Measurements from ENCODE around the gene PLEKHM1. TPM values are rescaled to one million over a fixed set of nuclear protein-coding genes. Genes with fewer than 3 reads are reported as not detected.

Gene PLEKHM1
- total and polyA plus RNA-seq, 4 donors: 6.2 to 15.8 (median 8.5) TPM

DNA sequence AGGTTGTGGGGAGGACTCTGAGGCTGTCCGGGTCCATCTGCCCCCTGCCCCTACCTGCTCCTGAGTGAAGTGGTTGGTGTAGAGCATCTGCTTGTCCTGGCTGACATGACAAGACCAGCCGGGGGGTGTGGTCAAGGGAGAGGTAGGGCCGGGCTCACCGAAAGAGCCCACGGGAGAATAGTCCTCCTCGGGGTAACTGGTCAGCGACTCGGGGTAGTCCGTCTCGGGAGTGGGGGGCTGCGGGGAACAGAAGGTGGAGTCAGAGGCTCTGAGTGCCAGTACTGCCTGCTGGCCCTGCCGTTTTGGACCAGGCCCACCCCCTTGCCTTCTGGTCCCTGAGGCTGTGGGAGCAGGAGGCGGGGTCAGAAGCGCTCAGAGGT, 85.7 kb downstream of the PLEKHM1 start:
- Histone ChIP-seq H3K36me3 (ENCODE audit: control insufficient read depth in 4 of 4, insufficient read depth in 3 of 4, low read depth in 1 of 4, low read length in 3 of 4) (peaks cover 0 to 7% (median 5%) of the 10 kb centered on the region in 4 donors), H3K27ac (ENCODE audit: low read depth in 1 of 2, low read length in 2 of 2) (no peak overlapping the region), H3K9ac (ENCODE audit: low read depth in 1 of 2, low read length in 2 of 2) (no peak overlapping the region), H3K4me1 (ENCODE audit: control insufficient read depth in 4 of 4, insufficient read depth in 4 of 4, low read length in 3 of 4) (peaks cover 0 to 3% (median 0%) of the 10 kb centered on the region in 4 donors), H3K9me3 (ENCODE audit: control insufficient read depth in 4 of 4, low read length in 3 of 4) (no peaks in the 10 kb centered on the region), H3K27me3 (ENCODE audit: control insufficient read depth in 4 of 4, insufficient read depth in 4 of 4, low read length in 3 of 4) (no peaks in the 10 kb centered on the region), H3K4me3 (ENCODE audit: low read depth in 1 of 3, low read length in 3 of 3) (no peak overlapping the region)
- TF ChIP-seq, protein P1, sequence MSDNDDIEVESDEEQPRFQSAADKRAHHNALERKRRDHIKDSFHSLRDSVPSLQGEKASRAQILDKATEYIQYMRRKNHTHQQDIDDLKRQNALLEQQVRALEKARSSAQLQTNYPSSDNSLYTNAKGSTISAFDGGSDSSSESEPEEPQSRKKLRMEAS (IDR thresholded peaks at IDR 0.05): no peak
- TF ChIP-seq TAF1 (conservative IDR thresholded peaks at IDR 0.05) (no peak), FOXA2 (IDR thresholded peaks at IDR 0.05) (no peak), GABPA (IDR thresholded peaks at IDR 0.05 in 1 of 2, conservative IDR thresholded peaks at IDR 0.05 in 1 of 2) (no peak), FOXA1 (IDR thresholded peaks at IDR 0.05) (no peak), YY1 (IDR thresholded peaks at IDR 0.05) (no peak), HNF4A (conservative IDR thresholded peaks at IDR 0.05) (no peak), RXRA (IDR thresholded peaks at IDR 0.05) (no peak), HNF4G (IDR thresholded peaks at IDR 0.05) (no peak)
- TF ChIP-seq, protein P2, sequence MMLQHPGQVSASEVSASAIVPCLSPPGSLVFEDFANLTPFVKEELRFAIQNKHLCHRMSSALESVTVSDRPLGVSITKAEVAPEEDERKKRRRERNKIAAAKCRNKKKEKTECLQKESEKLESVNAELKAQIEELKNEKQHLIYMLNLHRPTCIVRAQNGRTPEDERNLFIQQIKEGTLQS (IDR thresholded peaks at IDR 0.05): no peak
- TF ChIP-seq, protein P3, sequence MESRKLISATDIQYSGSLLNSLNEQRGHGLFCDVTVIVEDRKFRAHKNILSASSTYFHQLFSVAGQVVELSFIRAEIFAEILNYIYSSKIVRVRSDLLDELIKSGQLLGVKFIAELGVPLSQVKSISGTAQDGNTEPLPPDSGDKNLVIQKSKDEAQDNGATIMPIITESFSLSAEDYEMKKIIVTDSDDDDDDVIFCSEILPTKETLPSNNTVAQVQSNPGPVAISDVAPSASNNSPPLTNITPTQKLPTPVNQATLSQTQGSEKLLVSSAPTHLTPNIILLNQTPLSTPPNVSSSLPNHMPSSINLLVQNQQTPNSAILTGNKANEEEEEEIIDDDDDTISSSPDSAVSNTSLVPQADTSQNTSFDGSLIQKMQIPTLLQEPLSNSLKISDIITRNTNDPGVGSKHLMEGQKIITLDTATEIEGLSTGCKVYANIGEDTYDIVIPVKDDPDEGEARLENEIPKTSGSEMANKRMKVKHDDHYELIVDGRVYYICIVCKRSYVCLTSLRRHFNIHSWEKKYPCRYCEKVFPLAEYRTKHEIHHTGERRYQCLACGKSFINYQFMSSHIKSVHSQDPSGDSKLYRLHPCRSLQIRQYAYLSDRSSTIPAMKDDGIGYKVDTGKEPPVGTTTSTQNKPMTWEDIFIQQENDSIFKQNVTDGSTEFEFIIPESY (IDR thresholded peaks at IDR 0.05): no peak
- TF ChIP-seq, protein P4, sequence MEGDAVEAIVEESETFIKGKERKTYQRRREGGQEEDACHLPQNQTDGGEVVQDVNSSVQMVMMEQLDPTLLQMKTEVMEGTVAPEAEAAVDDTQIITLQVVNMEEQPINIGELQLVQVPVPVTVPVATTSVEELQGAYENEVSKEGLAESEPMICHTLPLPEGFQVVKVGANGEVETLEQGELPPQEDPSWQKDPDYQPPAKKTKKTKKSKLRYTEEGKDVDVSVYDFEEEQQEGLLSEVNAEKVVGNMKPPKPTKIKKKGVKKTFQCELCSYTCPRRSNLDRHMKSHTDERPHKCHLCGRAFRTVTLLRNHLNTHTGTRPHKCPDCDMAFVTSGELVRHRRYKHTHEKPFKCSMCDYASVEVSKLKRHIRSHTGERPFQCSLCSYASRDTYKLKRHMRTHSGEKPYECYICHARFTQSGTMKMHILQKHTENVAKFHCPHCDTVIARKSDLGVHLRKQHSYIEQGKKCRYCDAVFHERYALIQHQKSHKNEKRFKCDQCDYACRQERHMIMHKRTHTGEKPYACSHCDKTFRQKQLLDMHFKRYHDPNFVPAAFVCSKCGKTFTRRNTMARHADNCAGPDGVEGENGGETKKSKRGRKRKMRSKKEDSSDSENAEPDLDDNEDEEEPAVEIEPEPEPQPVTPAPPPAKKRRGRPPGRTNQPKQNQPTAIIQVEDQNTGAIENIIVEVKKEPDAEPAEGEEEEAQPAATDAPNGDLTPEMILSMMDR (IDR thresholded peaks at IDR 0.05; ENCODE audit: low read depth, low read length, missing input control): no peak
- 80% methylated on average over 14 of the region's 14 CpGs for WGBS
- DNase-seq (ENCODE audit: low spot score): no peak

DNA sequence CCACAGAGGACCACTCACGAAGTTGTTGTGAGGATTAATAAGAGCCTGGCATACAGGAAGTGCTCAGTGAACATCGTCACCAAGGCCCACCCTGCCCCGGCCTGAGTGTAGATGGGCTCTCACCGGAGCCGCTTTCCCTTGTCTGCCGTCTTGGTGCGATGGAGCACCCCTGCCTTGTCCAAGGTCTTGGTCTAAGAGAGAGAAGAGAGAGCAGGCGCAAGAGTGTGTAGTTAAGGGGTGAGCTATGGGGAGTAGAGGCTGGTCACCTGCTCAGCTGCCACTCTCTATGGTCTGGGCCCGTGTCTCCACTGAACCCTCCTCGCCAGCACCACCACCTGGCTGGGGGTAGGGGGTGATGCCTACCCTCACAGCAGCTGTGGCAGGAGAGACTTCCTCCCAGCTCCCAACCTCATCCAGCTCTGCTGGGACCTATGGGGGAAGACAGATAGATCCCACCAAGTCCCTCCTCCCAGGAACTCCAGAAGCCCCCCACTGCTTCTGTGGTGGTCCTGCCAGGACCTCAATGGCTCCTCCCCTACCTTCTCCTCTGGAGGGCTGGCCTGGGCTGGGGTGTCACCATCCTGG, 86.5 kb downstream of the PLEKHM1 start:
- H3K9ac ChIP-seq (ENCODE audit: low read depth in 1 of 2, low read length in 2 of 2): no peak overlapping the region
- WGBS: 95% methylated on average over 10 of the region's 10 CpGs
- H3K4me1 ChIP-seq (ENCODE audit: control insufficient read depth in 4 of 4, insufficient read depth in 4 of 4, low read length in 3 of 4): peaks cover 0 to 3% (median 0%) of the 10 kb centered on the region in 4 donors
- no peak for DNase-seq (ENCODE audit: low spot score)
- no peaks in the 10 kb centered on the region for H3K9me3 ChIP-seq (ENCODE audit: control insufficient read depth in 4 of 4, low read length in 3 of 4)
- no peak overlapping the region for H3K27ac ChIP-seq (ENCODE audit: low read depth in 1 of 2, low read length in 2 of 2)
- no peak overlapping the region for H3K4me3 ChIP-seq (ENCODE audit: low read depth in 1 of 3, low read length in 3 of 3)
- no peaks in the 10 kb centered on the region for H3K27me3 ChIP-seq (ENCODE audit: control insufficient read depth in 4 of 4, insufficient read depth in 4 of 4, low read length in 3 of 4)
- TF ChIP-seq HNF4G (IDR thresholded peaks at IDR 0.05) (no peak), EGR1 (IDR thresholded peaks at IDR 0.05; ENCODE audit: low read depth in 2 of 2) (no peak)
- H3K36me3 ChIP-seq (ENCODE audit: control insufficient read depth in 4 of 4, insufficient read depth in 3 of 4, low read depth in 1 of 4, low read length in 3 of 4): peaks cover 0 to 7% (median 5%) of the 10 kb centered on the region in 4 donors

DNA sequence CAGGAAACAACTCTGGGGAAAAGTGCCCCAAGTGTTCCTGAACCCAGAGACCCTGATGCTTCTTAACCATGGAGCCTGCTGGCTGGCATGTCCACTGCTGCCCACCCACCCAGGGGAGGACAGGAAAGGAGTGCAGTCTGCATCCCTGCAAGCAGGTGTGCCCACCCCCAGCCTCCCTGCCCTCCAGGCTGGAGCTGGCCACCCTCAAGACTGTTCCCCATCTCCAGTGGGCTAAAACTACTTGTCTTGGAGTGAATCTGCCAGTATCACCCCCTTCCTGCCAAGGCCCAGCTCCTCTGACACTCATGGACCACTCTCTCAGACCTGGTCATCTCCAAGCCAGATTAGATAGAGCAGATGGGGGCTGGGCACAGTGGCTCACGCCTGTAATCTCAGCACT, 87.6 kb downstream of the PLEKHM1 start:
- Histone ChIP-seq H3K36me3 (ENCODE audit: control insufficient read depth in 4 of 4, insufficient read depth in 3 of 4, low read depth in 1 of 4, low read length in 3 of 4) (peaks cover 0 to 7% (median 5%) of the 10 kb centered on the region in 4 donors), H3K4me3 (ENCODE audit: low read depth in 1 of 3, low read length in 3 of 3) (no peak overlapping the region), H3K27me3 (ENCODE audit: control insufficient read depth in 4 of 4, insufficient read depth in 4 of 4, low read length in 3 of 4) (no peaks in the 10 kb centered on the region), H3K4me1 (ENCODE audit: control insufficient read depth in 4 of 4, insufficient read depth in 4 of 4, low read length in 3 of 4) (peaks cover 0 to 3% (median 0%) of the 10 kb centered on the region in 4 donors), H3K9me3 (ENCODE audit: control insufficient read depth in 4 of 4, low read length in 3 of 4) (no peaks in the 10 kb centered on the region), H3K27ac (ENCODE audit: low read depth in 1 of 2, low read length in 2 of 2) (no peak overlapping the region), H3K9ac (ENCODE audit: low read depth in 1 of 2, low read length in 2 of 2) (no peak overlapping the region)
- DNase-seq (ENCODE audit: low spot score): no peak
- 73% methylated on average over 1 of the region's 1 CpG for WGBS
- TF ChIP-seq HNF4G (IDR thresholded peaks at IDR 0.05) (no peak), NR2F2 (IDR thresholded peaks at IDR 0.05) (no peak)
- TF ChIP-seq, protein P4 (IDR thresholded peaks at IDR 0.05; ENCODE audit: low read depth, low read length, missing input control): no peak
